T-cell (primary cell): ENCODE data around the gene TSPO. TPM values are rescaled to one million over a fixed set of nuclear protein-coding genes. Genes with fewer than 3 reads are reported as not detected.

Experiments
- ATAC-seq, 4 experiments: fragments of 200-7000 bp in 3 of 4; fragments of 150-1000 bp in 1 of 4; cut with Tn5 transposase; replicated peaks in 1 of 4; 1 replicate in 3 of 4; 2 replicates in 1 of 4; pipeline ENCODE4 v1.10.0; 2021; ENCODE audit warnings: moderate library complexity in 3 of 4, mild to moderate bottlenecking in 2 of 4, moderate number of reproducible peaks in 1 of 4
- CTCF ChIA-PET, 2 donors: fragments of 300-600 bp; sonication (Branson Sonifier 250); formaldehyde crosslinking; loops; one replicate each; lab custom pipeline; 2022; ENCODE audit warnings: antibody characterized with exemption in 2 of 2; lab: Charles Lee
- POLR2A ChIA-PET, 2 donors: fragments of 300-600 bp; sonication (Branson Sonifier 250); formaldehyde crosslinking; loops; one replicate each; lab custom pipeline; 2022; ENCODE audit warnings: antibody characterized with exemption in 2 of 2; lab: Charles Lee
- DNase-seq, 35 experiments: peaks; one replicate each; pipeline versions ENCODE4 v3.0.0 to v3.0.0-alpha.2; 2013 to 2023
- H3K27ac ChIP-seq: one replicate; pipeline ENCODE4 v1.5.1; 2013; ENCODE audit warnings: low read length
- H3K27me3 ChIP-seq, 2 experiments: replicated peaks in 1 of 2; 1 replicate in 1 of 2; 2 replicates in 1 of 2; pipeline versions ENCODE4 v1.6.1 to v1.7.0; 2013; ENCODE audit warnings: low read length in 1 of 2, mixed read lengths in 1 of 2; ENCODE audit not compliant: control insufficient read depth in 2 of 2, insufficient read depth in 2 of 2; ENCODE audit errors: extremely low read depth in 1 of 2
- H3K36me3 ChIP-seq, 2 donors: 1 replicate in 1 of 2; 2 replicates in 1 of 2; pipeline versions ENCODE4 v1.6.1 to v1.7.0; 2013; ENCODE audit warnings: low read length in 1 of 2; ENCODE audit not compliant: control insufficient read depth in 2 of 2, insufficient read depth in 1 of 2; ENCODE audit errors: extremely low read depth in 1 of 2
- H3K4me1 ChIP-seq, 2 experiments: 1 replicate in 1 of 2; 2 replicates in 1 of 2; pipeline versions ENCODE4 v1.6.1 to v1.7.0; 2013; ENCODE audit warnings: low read length in 2 of 2, mixed read lengths in 1 of 2; ENCODE audit not compliant: insufficient read depth in 2 of 2, control insufficient read depth in 1 of 2; ENCODE audit errors: extremely low read depth in 1 of 2
- H3K4me3 ChIP-seq, 2 donors: 1 replicate in 1 of 2; 2 replicates in 1 of 2; pipeline versions ENCODE4 v1.5.1 to v1.7.0; 2013; ENCODE audit warnings: mild to moderate bottlenecking in 2 of 2, low read length in 1 of 2, moderate library complexity in 1 of 2; ENCODE audit not compliant: control insufficient read depth in 1 of 2; ENCODE audit errors: extremely low read depth in 1 of 2
- H3K9me3 ChIP-seq: 2 replicates; pipeline ENCODE4 v1.7.0; 2013
- H3K27ac Mint-ChIP-seq, 2 donors: one replicate each; pipeline ENCODE4 v1.8.0; 2020 to 2021; ENCODE audit warnings: mild to moderate bottlenecking in 2 of 2, mixed read lengths in 2 of 2
- H3K27me3 Mint-ChIP-seq, 2 donors: one replicate each; pipeline ENCODE4 v1.8.0; 2021 to 2022; ENCODE audit warnings: mixed read lengths in 2 of 2
- H3K36me3 Mint-ChIP-seq: one replicate; pipeline ENCODE4 v1.8.0; 2021; ENCODE audit warnings: mixed read lengths
- H3K4me1 Mint-ChIP-seq, 3 donors: one replicate each; pipeline ENCODE4 v1.8.0; 2020 to 2022; ENCODE audit warnings: mixed read lengths in 3 of 3, mild to moderate bottlenecking in 1 of 3
- H3K4me3 Mint-ChIP-seq, 3 donors: one replicate each; pipeline ENCODE4 v1.8.0; 2020 to 2022; ENCODE audit warnings: mild to moderate bottlenecking in 3 of 3, mixed read lengths in 3 of 3, moderate library complexity in 3 of 3
- H3K9me3 Mint-ChIP-seq, 3 donors: one replicate each; pipeline ENCODE4 v1.8.0; 2020 to 2022; ENCODE audit warnings: mixed read lengths in 3 of 3
- WGBS: methylation state at CpG from one replicate; pipeline ENCODE4 v1.1.5; 2013; ENCODE audit warnings: missing lambda C conversion rate; ENCODE audit not compliant: insufficient coverage; 5-methylcytosine and 5-hydroxymethylcytosine counted together
- total RNA-seq, 35 experiments: library from RNA in 6 of 35; stranded (reverse) in 6 of 35; fragments of 120-200 nt in 1 of 35; gene quantifications; one replicate each; pipeline versions ENCODE4 v1.2.1 to v1.2.4 and lab custom pipeline; 2013 to 2026

TSPO gene
- total RNA-seq, 5 donors from 2014 or later (not counting 1 experiment from before 2014, with no cell fraction given): 50.2 to 128 (median 101) TPM

DNA sequence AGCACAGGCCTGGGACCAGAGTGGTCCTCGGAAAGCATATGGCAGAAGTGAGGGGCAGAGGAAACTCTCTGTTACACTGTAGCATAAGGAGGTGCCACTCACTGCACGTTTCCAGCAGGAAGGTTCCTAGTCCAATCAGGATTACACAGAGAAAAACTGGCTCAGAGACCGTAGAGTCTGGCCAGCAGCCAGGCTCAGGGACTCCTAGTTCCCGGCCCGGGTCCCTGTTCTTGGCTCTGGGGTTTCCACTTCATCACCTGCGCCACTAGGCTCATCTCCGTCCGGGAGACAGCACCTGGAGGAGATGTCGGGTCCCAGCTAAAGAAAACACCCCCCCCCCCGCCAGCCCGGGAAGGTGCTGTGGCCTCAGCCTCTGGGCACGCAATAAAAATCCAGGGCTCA lies 34.5 kb downstream of the TSPO start:
- peak overlapping the region in 1 of 2 donors; percentile 64 for H3K27ac Mint-ChIP-seq
- H3K9me3 Mint-ChIP-seq: no peaks in the 10 kb centered on the region
- H3K4me1 Mint-ChIP-seq: peaks cover 23 to 34% (median 26%) of the 10 kb centered on the region in 3 donors
- Histone ChIP-seq H3K4me3 (peak overlapping the region; percentile 26 to 62), H3K27me3 (no peaks in the 10 kb centered on the region), H3K9me3 (no peaks in the 10 kb centered on the region), H3K27ac (no peak overlapping the region), H3K36me3 (peaks cover 4 to 6% of the 10 kb centered on the region in 2 donors), H3K4me1 (peaks cover 2 to 28% of the 10 kb centered on the region in 2 experiments)
- CTCF ChIA-PET: interaction anchor here in 1 of 2 donors (0.7 kb wide), 1 partner anchor 1976 kb away, joined by 4 read pairs; no protein-coding TSS in a partner anchor
- H3K27me3 Mint-ChIP-seq: no peaks in the 10 kb centered on the region
- H3K4me3 Mint-ChIP-seq: peak overlapping the region; percentile 63 to 77 (median 70)
- POLR2A ChIA-PET: no interaction called here
- H3K36me3 Mint-ChIP-seq: peaks cover 3% of the 10 kb centered on the region
- WGBS: 60% methylated on average over 5 of the region's 12 CpGs
- no peak for DNase-seq
- ATAC-seq: no peak

DNA sequence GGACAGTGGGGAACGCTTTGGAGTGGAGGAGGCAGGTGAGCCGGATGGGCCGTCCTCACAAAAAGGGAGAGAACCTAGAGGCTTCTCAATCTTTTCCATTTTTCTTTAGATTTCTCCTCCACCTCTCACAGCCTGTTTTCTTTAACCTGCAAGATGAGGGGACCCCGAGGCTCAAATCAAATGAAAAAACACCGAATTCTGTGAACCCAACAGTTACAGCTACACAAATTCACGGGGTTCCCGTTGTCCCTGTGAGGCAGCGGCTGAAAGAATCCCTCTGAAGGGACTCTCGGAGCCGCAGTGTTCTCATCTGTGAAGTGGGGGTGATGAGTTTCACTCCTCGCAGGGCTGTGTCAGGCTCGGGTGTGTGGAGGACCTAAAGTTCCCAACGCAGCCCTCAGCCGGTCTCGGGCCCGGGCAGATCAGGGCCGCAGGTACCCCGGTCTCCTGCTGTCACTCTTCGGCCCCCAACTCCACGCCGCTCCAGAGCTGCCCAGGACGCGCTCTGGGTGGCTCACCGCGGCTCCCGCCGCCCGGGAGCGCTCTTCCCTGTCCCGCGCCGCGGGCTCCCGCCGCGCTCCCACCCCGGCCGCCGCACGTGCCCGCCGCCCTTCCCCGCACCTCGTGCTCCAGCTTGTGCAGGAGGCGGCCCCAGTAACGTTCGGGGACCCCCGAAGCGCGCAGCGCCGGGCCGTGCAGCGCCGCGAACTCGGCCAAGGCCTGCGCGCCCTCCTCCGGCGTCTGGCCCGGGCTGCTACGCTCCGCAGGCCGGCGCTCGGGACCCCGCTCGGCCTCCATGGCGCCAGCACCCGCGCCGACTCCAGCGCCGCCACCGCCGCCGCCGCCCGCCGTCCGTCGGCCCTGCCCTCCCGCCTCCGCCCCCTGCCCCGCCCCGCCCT lies 35.2 kb downstream of the TSPO start, which contains the start of gene TTLL12:
TSS of gene TTLL12 (minus strand) at position 863 of the 899 bp plus-strand sequence. CDS start at position 798, 65 bp downstream.
- Histone ChIP-seq H3K4me3 (peak within 1 kb of the TSS; percentile 68 to 81), H3K27me3 (peaks cover 0 to 3% of the 10 kb centered on the region in 2 experiments), H3K27ac (peak within 1 kb of the TSS; percentile 99), H3K9me3 (no peaks in the 10 kb centered on the region), H3K4me1 (peaks cover 2 to 28% of the 10 kb centered on the region in 2 experiments), H3K36me3 (peaks cover under 1 to 4% of the 10 kb centered on the region in 2 donors)
- H3K4me3 Mint-ChIP-seq: peak within 1 kb of the TSS; percentile 77 to 81 (median 80)
- 3% methylated on average over 53 of the region's 87 CpGs for WGBS
- H3K27me3 Mint-ChIP-seq: no peaks in the 10 kb centered on the region
- DNase-seq (peak in 33 of 35 experiments; percentile 13 to 85 (median 42)), ATAC-seq (peak; percentile 46 to 59 (median 58))
- ChIA-PET POLR2A (interaction anchor here (0.5 to 1.2 kb wide), 3 partner anchors 33 to 1805 kb away, joined by 3 to 4 read pairs (median 3); partner anchors contain the start of gene TSPO (in 1 of the 2)), CTCF (interaction anchor here (0.6 kb wide), 2 partner anchors 33 to 41 kb away, joined by 3 to 7 read pairs; no protein-coding TSS in a partner anchor)
- H3K27ac Mint-ChIP-seq: peak within 1 kb of the TSS; percentile 97
- peaks cover 0 to 3% (median 2%) of the 10 kb centered on the region in 3 donors for H3K9me3 Mint-ChIP-seq
- H3K36me3 Mint-ChIP-seq: peaks cover 3% of the 10 kb centered on the region
- H3K4me1 Mint-ChIP-seq: peaks cover 22 to 34% (median 26%) of the 10 kb centered on the region in 3 donors

- Histone ChIP-seq H3K36me3 (peaks cover 0 to 2% of the 10 kb centered on the region in 2 donors), H3K27ac (peak overlapping the region; percentile 99), H3K4me1 (peaks cover 2 to 28% of the 10 kb centered on the region in 2 experiments), H3K9me3 (no peaks in the 10 kb centered on the region), H3K27me3 (peaks cover 0 to 3% of the 10 kb centered on the region in 2 experiments), H3K4me3 (peak overlapping the region; percentile 29 to 68)
- Mint-ChIP-seq H3K36me3 (no peaks in the 10 kb centered on the region), H3K9me3 (peaks cover 0 to 4% (median 3%) of the 10 kb centered on the region in 3 donors), H3K4me3 (peak overlapping the region; percentile 77 to 81 (median 80)), H3K27ac (peak overlapping the region; percentile 97), H3K4me1 (peaks cover 17 to 34% (median 24%) of the 10 kb centered on the region in 3 donors), H3K27me3 (no peaks in the 10 kb centered on the region)
- ChIA-PET CTCF (interaction anchor here (0.6 kb wide), 2 partner anchors 32 to 42 kb away, joined by 3 to 7 read pairs; no protein-coding TSS in a partner anchor), POLR2A (interaction anchor here (0.5 to 1.2 kb wide), 3 partner anchors 34 to 1806 kb away, joined by 3 to 4 read pairs (median 3); partner anchors contain the start of gene TSPO (in 1 of the 2))
- 0% methylated on average over 49 of the region's 86 CpGs for WGBS
- DNase-seq (peak; percentile 91 to 98 (median 95)), ATAC-seq (peak; percentile 88 to 93 (median 90))
These were observed 36.1 kb downstream of the TSPO start for GRCh38 chr22:43187171-43188099.

- H3K4me1 ChIP-seq: peaks cover 2 to 28% of the 10 kb centered on the region in 2 experiments
- ChIA-PET CTCF (no interaction called here), POLR2A (no interaction called here)
- Mint-ChIP-seq H3K9me3 (peaks cover 0 to 4% (median 3%) of the 10 kb centered on the region in 3 donors), H3K4me3 (peak overlapping the region; percentile 21 to 66 (median 51)), H3K27ac (peak overlapping the region; percentile 42 to 79), H3K27me3 (no peaks in the 10 kb centered on the region), H3K36me3 (no peaks in the 10 kb centered on the region), H3K4me1 (peaks cover 11 to 31% (median 23%) of the 10 kb centered on the region in 3 donors)
- no CpG with 5 or more reads among the region's 5 CpGs for WGBS
- H3K27ac ChIP-seq: no peak overlapping the region
- H3K4me3 ChIP-seq: no peak overlapping the region
- DNase-seq: no peak
- no peaks in the 10 kb centered on the region for H3K9me3 ChIP-seq
- no peaks in the 10 kb centered on the region for H3K36me3 ChIP-seq
- ATAC-seq: no peak
- H3K27me3 ChIP-seq: peaks cover 0 to 3% of the 10 kb centered on the region in 2 experiments
These were observed 37.6 kb downstream of the TSPO start for GRCh38 chr22:43188829-43189545.

DNA sequence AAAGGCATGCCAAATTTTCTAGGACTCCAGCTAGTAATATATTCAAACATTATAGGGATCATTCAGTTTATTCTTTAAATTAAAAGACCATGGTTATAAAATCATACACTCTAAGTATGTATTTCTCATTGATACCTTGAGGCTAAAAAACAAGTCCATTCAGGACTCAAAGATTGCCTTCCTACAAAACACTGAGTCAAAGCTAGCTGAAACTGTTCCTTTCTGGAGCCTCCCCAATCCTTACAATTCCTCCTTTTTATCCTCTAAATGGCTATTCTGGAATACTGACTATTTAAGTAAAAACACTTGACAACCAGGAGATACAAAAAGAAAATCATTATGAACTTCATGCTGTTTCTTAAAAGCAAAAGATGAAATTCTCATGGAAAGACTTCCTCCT lies 40.5 kb downstream of the TSPO start:
- no peaks in the 10 kb centered on the region for H3K36me3 ChIP-seq
- no peaks in the 10 kb centered on the region for H3K9me3 ChIP-seq
- H3K4me3 ChIP-seq: no peak overlapping the region
- peaks cover 2 to 9% of the 10 kb centered on the region in 2 experiments for H3K4me1 ChIP-seq
- DNase-seq (no peak), ATAC-seq (no peak)
- H3K27ac ChIP-seq: no peak overlapping the region
- H3K27me3 ChIP-seq: peaks cover 0 to 7% of the 10 kb centered on the region in 2 experiments
- H3K27me3 Mint-ChIP-seq: no peaks in the 10 kb centered on the region
- H3K9me3 Mint-ChIP-seq: peaks cover 0 to 4% (median 3%) of the 10 kb centered on the region in 3 donors
- POLR2A ChIA-PET: no interaction called here
- no peak overlapping the region for H3K27ac Mint-ChIP-seq
- H3K4me1 Mint-ChIP-seq: peaks cover 5 to 12% (median 8%) of the 10 kb centered on the region in 3 donors
- CTCF ChIA-PET: no interaction called here
- no peaks in the 10 kb centered on the region for H3K36me3 Mint-ChIP-seq
- H3K4me3 Mint-ChIP-seq: no peak overlapping the region
